ENCODE data around the gene NAT16.
A peak's percentile ranks its signal among the peaks of the same experiment; 100 is the strongest.

DNA sequence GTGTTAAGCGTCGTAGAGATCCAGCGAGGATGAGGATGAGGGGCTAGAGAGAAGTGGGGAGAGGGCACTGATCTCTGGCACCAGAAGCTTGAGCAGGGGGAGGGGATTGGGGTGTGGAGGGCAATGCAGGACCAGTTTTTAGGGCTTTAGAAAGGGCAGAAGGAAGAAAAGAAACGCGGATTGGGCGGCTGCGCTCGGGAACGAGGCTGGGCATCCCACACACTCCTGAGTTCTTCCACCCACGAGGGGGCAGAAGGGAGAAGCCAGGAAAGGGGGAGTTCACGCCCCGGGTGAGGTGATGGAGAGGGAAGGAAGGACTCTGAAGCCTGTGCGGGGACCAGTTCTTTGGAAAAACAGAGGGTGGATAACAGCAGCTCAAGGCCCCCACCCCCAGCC is 8.7 kb downstream of the NAT16 start:
- TF ChIP-seq EZH2 (IDR thresholded peaks at IDR 0.05; ENCODE audit: borderline replicate concordance, insufficient read depth, low read length, poor library complexity, severe bottlenecking) = no peak
- TF ChIP-seq, protein P1, sequence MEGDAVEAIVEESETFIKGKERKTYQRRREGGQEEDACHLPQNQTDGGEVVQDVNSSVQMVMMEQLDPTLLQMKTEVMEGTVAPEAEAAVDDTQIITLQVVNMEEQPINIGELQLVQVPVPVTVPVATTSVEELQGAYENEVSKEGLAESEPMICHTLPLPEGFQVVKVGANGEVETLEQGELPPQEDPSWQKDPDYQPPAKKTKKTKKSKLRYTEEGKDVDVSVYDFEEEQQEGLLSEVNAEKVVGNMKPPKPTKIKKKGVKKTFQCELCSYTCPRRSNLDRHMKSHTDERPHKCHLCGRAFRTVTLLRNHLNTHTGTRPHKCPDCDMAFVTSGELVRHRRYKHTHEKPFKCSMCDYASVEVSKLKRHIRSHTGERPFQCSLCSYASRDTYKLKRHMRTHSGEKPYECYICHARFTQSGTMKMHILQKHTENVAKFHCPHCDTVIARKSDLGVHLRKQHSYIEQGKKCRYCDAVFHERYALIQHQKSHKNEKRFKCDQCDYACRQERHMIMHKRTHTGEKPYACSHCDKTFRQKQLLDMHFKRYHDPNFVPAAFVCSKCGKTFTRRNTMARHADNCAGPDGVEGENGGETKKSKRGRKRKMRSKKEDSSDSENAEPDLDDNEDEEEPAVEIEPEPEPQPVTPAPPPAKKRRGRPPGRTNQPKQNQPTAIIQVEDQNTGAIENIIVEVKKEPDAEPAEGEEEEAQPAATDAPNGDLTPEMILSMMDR (IDR thresholded peaks at IDR 0.05; ENCODE audit: poor library complexity, severe bottlenecking) = peak; percentile 50
